WERI-Rb-1 (cell line): ENCODE data around the gene OR6B2.

Experiments
- DNase-seq: peaks from one replicate; pipeline ENCODE4 v3.0.0-alpha.2; 2020
- H3K27ac ChIP-seq: fragments of 250-450 bp; sonication (Bioruptor Pico); 2 replicates; pipeline ENCODE4 v1.5.1; 2020; ENCODE audit warnings: mild to moderate bottlenecking, moderate library complexity
- H3K27me3 ChIP-seq: fragments of 250-450 bp; sonication (Bioruptor Pico); 2 replicates; pipeline ENCODE4 v1.5.1; 2021; ENCODE audit warnings: mild to moderate bottlenecking, low read depth, moderate library complexity; ENCODE audit not compliant: insufficient read depth, severe bottlenecking
- H3K36me3 ChIP-seq: fragments of 250-450 bp; sonication (Bioruptor Pico); 2 replicates; pipeline ENCODE4 v1.5.1; 2020; ENCODE audit warnings: mild to moderate bottlenecking, moderate library complexity
- H3K4me3 ChIP-seq: 2 replicates; pipeline ENCODE4 v1.5.1; 2011; ENCODE audit warnings: low read depth, mild to moderate bottlenecking, control low read depth, low read length
- H3K9me3 ChIP-seq: fragments of 250-450 bp; sonication (Bioruptor Pico); 2 replicates; pipeline ENCODE4 v1.5.1; 2021; ENCODE audit warnings: mild to moderate bottlenecking, moderate library complexity; ENCODE audit not compliant: severe bottlenecking
- TF ChIP-seq, protein P1 (sequence below): IDR thresholded peaks from 2 replicates; pipeline ENCODE4 v1.5.1; 2011; ENCODE audit warnings: low read depth, mild to moderate bottlenecking, control low read depth, inconsistent platforms, low read length

The OR6B2 gene

DNA sequence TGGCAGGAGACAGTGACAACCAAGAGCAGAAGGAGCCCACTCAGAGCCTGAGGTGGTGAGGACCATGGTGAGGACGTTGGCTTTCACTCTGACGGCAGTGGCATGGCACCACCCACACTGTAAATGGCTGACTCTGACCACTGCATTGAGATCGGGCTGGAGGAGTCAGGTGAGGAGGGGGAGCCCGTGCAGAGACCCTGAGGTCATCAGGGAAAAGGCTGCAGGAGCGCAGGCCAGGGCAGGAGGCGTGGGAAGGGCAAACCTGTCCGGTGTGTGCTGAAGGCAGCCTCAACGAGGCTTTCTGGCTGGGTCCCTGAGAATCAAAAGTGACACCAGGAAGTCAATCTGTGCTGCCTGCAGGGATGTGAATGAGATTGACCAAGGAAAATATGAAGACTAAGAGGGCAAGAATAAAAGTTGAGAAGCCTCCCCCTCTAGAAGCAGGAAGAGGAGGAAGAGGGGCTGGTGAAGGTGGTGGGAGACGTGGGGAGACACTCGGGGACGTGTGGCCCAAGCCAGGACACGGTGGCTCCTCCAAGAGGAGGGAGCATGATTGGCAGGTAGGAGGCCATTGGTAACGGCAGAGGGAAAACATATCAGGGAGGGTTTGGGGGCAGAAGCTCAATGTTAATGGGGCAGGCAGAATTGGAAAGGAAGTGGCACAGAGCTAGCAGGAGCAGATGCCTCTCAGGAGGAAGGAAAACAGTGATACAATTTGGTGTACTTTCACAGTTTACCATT, 25.1 kb upstream of the OR6B2 start:
- DNase-seq, result no peak
- peaks cover 81% of the 10 kb centered on the region for H3K27me3 ChIP-seq
- H3K9me3 ChIP-seq, result no peaks in the 10 kb centered on the region
- TF ChIP-seq, protein P1, sequence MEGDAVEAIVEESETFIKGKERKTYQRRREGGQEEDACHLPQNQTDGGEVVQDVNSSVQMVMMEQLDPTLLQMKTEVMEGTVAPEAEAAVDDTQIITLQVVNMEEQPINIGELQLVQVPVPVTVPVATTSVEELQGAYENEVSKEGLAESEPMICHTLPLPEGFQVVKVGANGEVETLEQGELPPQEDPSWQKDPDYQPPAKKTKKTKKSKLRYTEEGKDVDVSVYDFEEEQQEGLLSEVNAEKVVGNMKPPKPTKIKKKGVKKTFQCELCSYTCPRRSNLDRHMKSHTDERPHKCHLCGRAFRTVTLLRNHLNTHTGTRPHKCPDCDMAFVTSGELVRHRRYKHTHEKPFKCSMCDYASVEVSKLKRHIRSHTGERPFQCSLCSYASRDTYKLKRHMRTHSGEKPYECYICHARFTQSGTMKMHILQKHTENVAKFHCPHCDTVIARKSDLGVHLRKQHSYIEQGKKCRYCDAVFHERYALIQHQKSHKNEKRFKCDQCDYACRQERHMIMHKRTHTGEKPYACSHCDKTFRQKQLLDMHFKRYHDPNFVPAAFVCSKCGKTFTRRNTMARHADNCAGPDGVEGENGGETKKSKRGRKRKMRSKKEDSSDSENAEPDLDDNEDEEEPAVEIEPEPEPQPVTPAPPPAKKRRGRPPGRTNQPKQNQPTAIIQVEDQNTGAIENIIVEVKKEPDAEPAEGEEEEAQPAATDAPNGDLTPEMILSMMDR, result no peak
- H3K27ac ChIP-seq, result no peak overlapping the region
- H3K36me3 ChIP-seq, result no peaks in the 10 kb centered on the region
- no peak overlapping the region for H3K4me3 ChIP-seq

DNA sequence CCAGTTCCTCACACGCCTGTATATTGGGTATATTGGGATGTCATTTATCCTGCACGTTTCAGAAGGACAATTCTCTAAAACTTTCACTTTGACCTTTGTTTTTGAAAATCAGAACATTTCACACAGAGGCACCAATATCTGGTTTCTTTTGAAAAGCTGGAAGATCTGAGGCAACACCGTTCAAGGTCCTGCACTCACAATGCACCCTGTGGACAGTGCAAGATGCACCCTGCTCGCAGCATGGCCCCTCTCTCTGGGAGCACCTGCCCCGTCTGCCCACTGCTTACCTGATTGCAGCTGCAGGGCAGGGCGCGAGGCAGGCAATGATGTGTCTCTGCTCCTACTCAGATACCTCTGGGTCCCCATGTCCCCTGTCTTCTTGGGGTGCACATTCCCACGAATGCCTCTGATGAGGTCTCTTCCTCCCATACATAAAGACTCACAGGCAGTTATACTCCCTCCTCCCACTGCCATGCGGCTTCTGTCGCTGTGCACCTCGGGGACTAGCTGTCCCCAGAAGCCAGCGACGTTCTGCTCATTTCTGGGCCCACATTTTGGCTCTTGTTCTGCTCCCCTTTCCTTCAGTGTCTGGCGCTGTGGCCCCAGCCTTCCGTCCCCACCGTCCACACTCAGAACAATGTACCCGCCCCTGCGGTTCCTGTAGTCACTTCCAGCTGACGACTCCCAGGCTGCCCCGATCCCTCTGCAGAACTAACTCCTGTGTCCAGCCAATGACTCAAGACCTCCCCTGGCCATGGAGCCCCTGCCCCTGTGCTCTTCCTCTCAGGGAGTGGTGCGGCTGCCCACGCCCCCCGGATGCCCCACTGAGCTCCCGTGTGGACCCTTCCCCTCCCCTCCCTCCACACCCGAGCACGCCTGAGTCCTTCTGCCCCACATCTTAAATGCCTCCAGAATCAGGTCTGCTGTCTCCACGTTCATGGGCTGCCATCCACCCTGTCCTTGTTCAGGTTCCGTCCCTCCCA, 23.2 kb upstream of the OR6B2 start, which contains the start of gene OR6B3:
OR6B3 (minus strand) TSS at position 349 of the 983 bp plus-strand sequence.
- H3K27ac ChIP-seq, result no peak within 1 kb of the TSS
- H3K9me3 ChIP-seq, result no peaks in the 10 kb centered on the region
- no peaks in the 10 kb centered on the region for H3K36me3 ChIP-seq
- no peak within 1 kb of the TSS for H3K4me3 ChIP-seq
- DNase-seq, result no peak
- TF ChIP-seq, protein P1, result no peak
- H3K27me3 ChIP-seq, result peaks cover 91% of the 10 kb centered on the region

DNA sequence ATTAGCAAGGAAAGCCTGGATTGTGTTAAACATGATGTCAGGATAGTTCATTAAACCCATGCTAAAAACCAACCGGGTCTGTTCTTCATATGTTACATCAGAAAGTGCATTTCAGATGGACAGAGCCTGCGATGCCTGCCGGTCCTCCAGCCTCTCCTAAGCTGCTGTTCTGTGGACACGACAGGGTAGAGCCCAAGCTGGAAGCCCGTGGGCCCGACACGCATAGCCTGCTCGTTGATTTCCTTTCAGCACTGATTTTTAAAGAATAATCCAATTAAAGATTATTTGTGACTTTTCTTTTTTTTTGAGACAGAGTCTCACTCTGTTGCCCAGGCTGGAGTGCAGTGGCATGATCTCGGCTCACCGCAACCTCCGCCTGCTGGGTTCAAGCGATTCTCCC, 22.3 kb upstream of the OR6B2 start:
- no peak overlapping the region for H3K4me3 ChIP-seq
- H3K9me3 ChIP-seq, result no peaks in the 10 kb centered on the region
- DNase-seq, result no peak
- H3K36me3 ChIP-seq, result no peaks in the 10 kb centered on the region
- TF ChIP-seq, protein P1, result no peak
- H3K27ac ChIP-seq, result no peak overlapping the region
- peaks cover 94% of the 10 kb centered on the region for H3K27me3 ChIP-seq

DNA sequence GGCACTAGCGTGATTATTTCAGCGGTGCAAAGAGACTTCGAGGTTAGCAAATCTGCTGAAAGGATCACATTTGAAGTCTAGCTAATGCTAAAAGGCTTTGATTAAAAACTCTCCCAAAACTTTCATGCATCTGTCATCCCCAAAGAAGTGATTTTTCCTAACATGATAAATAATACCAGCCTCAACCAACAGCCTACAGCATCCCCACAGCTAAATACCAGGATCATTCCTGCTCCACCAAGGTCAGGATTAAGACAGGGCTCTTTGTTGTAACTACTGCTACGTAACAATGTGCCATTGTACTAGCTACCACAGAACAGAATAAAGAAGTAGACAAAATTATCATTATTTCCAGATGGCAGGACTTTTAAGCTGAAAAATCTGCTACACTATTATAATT, 21.5 kb upstream of the OR6B2 start:
- TF ChIP-seq, protein P1, result no peak
- DNase-seq, result no peak
- peaks cover 94% of the 10 kb centered on the region for H3K27me3 ChIP-seq
- H3K9me3 ChIP-seq, result no peaks in the 10 kb centered on the region
- no peaks in the 10 kb centered on the region for H3K36me3 ChIP-seq
- no peak overlapping the region for H3K4me3 ChIP-seq
- H3K27ac ChIP-seq, result no peak overlapping the region

DNA sequence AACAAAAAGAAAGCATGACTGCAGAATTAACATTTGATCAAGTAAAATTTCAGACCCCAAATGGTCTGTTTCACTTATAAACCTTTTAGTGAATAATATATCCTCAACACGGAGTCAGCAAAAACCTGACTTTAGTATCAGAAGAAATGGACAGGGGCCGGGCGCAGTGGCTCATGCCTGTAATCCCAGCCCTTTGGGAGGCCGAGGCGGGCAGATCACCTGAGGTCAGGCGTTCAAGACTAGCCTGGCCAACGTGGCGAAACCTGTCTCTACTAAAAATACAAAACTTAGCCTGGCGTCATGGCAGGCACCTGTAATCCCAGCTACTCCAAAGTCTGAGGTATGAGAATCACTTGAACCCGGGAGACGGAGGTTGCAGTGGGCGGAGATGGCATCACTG, 20.0 kb upstream of the OR6B2 start:
- TF ChIP-seq, protein P1, result no peak
- H3K4me3 ChIP-seq, result no peak overlapping the region
- H3K9me3 ChIP-seq, result no peaks in the 10 kb centered on the region
- DNase-seq, result no peak
- no peak overlapping the region for H3K27ac ChIP-seq
- H3K36me3 ChIP-seq, result no peaks in the 10 kb centered on the region
- H3K27me3 ChIP-seq, result peaks cover 87% of the 10 kb centered on the region
